OCI-LY1 (cell line): ENCODE data around the gene PTPA.

Source experiments
- H2AFZ ChIP-seq: fragments of 200-600 bp; sonication (generic), shearing (Covaris generic); 2 replicates; pipeline ENCODE4 v1.6.0; 2014; ENCODE audit warnings: antibody characterized with exemption, mild to moderate bottlenecking, low read length
- H3F3A ChIP-seq: fragments of 200-600 bp; sonication (generic), shearing (Covaris generic); 2 replicates; pipeline ENCODE4 v1.6.0; 2014; ENCODE audit warnings: mild to moderate bottlenecking, antibody characterized with exemption, low read length, moderate library complexity; ENCODE audit not compliant: insufficient read depth
- H3K27ac ChIP-seq: fragments of 200-600 bp; sonication (generic); 2 replicates; pipeline ENCODE4 v1.5.1; 2014; ENCODE audit warnings: low read length, mixed run types, mild to moderate bottlenecking, low read depth; ENCODE audit not compliant: poor library complexity, severe bottlenecking
- H3K27me3 ChIP-seq: fragments of 200-600 bp; sonication (generic); 2 replicates; pipeline ENCODE4 v1.6.0; 2014; ENCODE audit warnings: antibody characterized with exemption, mild to moderate bottlenecking, low read length, moderate library complexity; ENCODE audit not compliant: insufficient read depth
- H3K36me3 ChIP-seq: fragments of 200-600 bp; sonication (generic); 2 replicates; pipeline ENCODE4 v1.6.1; 2014; ENCODE audit warnings: mild to moderate bottlenecking, antibody characterized with exemption, low read length, moderate library complexity, mixed read lengths; ENCODE audit not compliant: insufficient read depth
- H3K4me1 ChIP-seq: fragments of 200-600 bp; sonication (generic); 2 replicates; pipeline ENCODE4 v1.5.1; 2014; ENCODE audit warnings: mild to moderate bottlenecking, low read length, moderate library complexity; ENCODE audit not compliant: insufficient read depth, severe bottlenecking
- H3K4me2 ChIP-seq: fragments of 200-600 bp; sonication (generic), shearing (Covaris generic); 2 replicates; pipeline ENCODE4 v1.6.1; 2014; ENCODE audit warnings: low read length
- H3K4me3 ChIP-seq: fragments of 200-600 bp; sonication (generic); 2 replicates; pipeline ENCODE4 v1.5.1; 2014; ENCODE audit warnings: low read length, low read depth, mild to moderate bottlenecking, mixed read lengths; ENCODE audit not compliant: poor library complexity, severe bottlenecking
- H3K79me2 ChIP-seq: fragments of 200-600 bp; shearing (Covaris generic); 2 replicates; pipeline ENCODE4 v1.6.1; 2016; ENCODE audit warnings: mixed run types, low read length, mixed read lengths; ENCODE audit not compliant: insufficient read depth
- H3K9ac ChIP-seq: fragments of 200-600 bp; sonication (generic), shearing (Covaris generic); 2 replicates; pipeline ENCODE4 v1.6.1; 2014; ENCODE audit warnings: mild to moderate bottlenecking, low read length, mixed read lengths
- H3K9me2 ChIP-seq: fragments of 200-600 bp; sonication (generic), shearing (Covaris generic); 2 replicates; pipeline ENCODE4 v1.6.1; 2014; ENCODE audit warnings: low read depth, mild to moderate bottlenecking, low read length, mixed read lengths
- H3K9me3 ChIP-seq: fragments of 200-600 bp; shearing (Covaris generic); 2 replicates; pipeline ENCODE4 v1.6.1; 2014; ENCODE audit warnings: low read length, mixed read lengths
- H4K20me1 ChIP-seq: fragments of 200-600 bp; sonication (generic), shearing (Covaris generic); 2 replicates; pipeline ENCODE4 v1.6.0; 2016; ENCODE audit warnings: mild to moderate bottlenecking, low read length; ENCODE audit not compliant: insufficient read depth
- EZH2 ChIP-seq: fragments of 200-600 bp; sonication (generic), shearing (Covaris generic); IDR thresholded peaks from 2 replicates; pipeline ENCODE4 v1.8.0; 2017; ENCODE audit warnings: borderline replicate concordance, mixed run types, mild to moderate bottlenecking, antibody characterized with exemption, low read length, moderate library complexity, mixed read lengths
- TF ChIP-seq, protein P1 (sequence below): fragments of 200-600 bp; sonication (generic), shearing (Covaris generic); IDR thresholded peaks from 2 replicates; pipeline ENCODE4 v1.5.1; 2017; ENCODE audit warnings: mild to moderate bottlenecking, antibody characterized with exemption, low read length, moderate library complexity, mixed read lengths

PTPA gene

DNA sequence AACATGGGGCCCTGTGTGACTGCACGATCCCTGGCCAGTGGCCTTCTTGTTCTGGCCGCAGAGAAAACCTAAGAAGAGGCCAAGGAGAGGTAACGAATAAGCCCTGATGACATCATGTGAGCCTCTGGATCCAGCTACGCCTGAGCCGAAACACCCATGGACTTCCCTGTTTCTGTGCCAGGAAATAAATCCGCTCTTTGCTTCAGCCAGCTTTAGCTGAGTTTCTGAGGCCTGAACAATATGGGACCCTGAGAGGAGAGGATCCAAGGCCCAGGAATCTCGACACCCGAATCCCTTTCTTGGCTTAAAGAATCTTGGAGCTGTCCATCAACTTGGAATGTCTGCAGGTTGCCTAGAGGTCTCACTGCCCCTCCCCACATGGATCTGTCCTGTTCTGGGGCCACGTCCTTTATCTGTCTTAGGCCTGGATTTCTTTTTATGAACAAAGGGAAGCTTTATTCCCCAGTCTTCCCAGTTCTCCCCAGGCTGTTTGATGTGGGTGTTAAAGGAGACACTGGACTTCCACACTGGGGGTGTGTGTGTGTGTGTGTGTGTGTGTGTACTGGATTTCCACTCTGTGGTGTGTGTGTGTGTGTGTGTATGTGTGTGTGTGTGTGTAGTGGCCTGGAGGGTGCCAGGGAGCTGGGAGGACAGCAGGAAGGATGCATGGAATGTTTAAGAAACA is 53.2 kb downstream of the PTPA start:
- no peak overlapping the region for H3K4me2 ChIP-seq
- H3K9me3 ChIP-seq = no peaks in the 10 kb centered on the region
- H3K9me2 ChIP-seq = no peaks in the 10 kb centered on the region
- no peak overlapping the region for H3K27ac ChIP-seq
- H3K36me3 ChIP-seq = no peaks in the 10 kb centered on the region
- no peaks in the 10 kb centered on the region for H3F3A ChIP-seq
- no peak overlapping the region for H3K9ac ChIP-seq
- peaks cover 5% of the 10 kb centered on the region; the same call in 1 of the 2 replicates for H3K27me3 ChIP-seq
- no peak overlapping the region for H3K4me3 ChIP-seq
- TF ChIP-seq, protein P1, sequence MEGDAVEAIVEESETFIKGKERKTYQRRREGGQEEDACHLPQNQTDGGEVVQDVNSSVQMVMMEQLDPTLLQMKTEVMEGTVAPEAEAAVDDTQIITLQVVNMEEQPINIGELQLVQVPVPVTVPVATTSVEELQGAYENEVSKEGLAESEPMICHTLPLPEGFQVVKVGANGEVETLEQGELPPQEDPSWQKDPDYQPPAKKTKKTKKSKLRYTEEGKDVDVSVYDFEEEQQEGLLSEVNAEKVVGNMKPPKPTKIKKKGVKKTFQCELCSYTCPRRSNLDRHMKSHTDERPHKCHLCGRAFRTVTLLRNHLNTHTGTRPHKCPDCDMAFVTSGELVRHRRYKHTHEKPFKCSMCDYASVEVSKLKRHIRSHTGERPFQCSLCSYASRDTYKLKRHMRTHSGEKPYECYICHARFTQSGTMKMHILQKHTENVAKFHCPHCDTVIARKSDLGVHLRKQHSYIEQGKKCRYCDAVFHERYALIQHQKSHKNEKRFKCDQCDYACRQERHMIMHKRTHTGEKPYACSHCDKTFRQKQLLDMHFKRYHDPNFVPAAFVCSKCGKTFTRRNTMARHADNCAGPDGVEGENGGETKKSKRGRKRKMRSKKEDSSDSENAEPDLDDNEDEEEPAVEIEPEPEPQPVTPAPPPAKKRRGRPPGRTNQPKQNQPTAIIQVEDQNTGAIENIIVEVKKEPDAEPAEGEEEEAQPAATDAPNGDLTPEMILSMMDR = no peak
- TF ChIP-seq EZH2 = no peak
- H3K4me1 ChIP-seq = no peaks in the 10 kb centered on the region
- no peaks in the 10 kb centered on the region for H4K20me1 ChIP-seq
- H2AFZ ChIP-seq = no peak overlapping the region
- H3K79me2 ChIP-seq = no peaks in the 10 kb centered on the region

DNA sequence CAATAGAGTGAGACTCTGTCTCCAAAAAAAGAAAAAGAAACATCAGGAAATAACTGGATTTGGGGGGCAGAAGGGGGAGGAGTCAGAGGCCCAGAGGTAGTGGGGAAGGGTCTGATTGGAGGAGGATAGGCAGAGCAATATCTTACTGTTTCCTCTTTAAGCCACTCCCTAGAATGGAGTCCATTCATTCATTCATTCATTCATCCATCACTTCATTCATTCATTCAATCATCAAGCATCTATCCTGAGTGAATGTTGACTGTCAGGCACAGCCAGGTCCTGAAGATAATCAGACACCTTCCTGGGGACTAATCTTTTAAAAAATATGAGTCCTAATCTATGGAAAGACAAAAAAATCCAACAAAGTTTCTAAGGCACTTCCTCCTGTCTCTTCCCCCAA is 54.0 kb downstream of the PTPA start:
- Histone ChIP-seq H3K36me3 (no peaks in the 10 kb centered on the region), H3K4me1 (no peaks in the 10 kb centered on the region), H3F3A (no peaks in the 10 kb centered on the region), H3K4me2 (no peak overlapping the region), H4K20me1 (no peaks in the 10 kb centered on the region), H3K9me3 (no peaks in the 10 kb centered on the region), H3K79me2 (no peaks in the 10 kb centered on the region), H3K4me3 (no peak overlapping the region), H3K27me3 (peaks cover 5% of the 10 kb centered on the region; the same call in 1 of the 2 replicates), H3K9ac (no peak overlapping the region), H3K27ac (no peak overlapping the region), H3K9me2 (no peaks in the 10 kb centered on the region), H2AFZ (no peak overlapping the region)
- TF ChIP-seq, protein P1 = no peak
- TF ChIP-seq EZH2 = no peak

DNA sequence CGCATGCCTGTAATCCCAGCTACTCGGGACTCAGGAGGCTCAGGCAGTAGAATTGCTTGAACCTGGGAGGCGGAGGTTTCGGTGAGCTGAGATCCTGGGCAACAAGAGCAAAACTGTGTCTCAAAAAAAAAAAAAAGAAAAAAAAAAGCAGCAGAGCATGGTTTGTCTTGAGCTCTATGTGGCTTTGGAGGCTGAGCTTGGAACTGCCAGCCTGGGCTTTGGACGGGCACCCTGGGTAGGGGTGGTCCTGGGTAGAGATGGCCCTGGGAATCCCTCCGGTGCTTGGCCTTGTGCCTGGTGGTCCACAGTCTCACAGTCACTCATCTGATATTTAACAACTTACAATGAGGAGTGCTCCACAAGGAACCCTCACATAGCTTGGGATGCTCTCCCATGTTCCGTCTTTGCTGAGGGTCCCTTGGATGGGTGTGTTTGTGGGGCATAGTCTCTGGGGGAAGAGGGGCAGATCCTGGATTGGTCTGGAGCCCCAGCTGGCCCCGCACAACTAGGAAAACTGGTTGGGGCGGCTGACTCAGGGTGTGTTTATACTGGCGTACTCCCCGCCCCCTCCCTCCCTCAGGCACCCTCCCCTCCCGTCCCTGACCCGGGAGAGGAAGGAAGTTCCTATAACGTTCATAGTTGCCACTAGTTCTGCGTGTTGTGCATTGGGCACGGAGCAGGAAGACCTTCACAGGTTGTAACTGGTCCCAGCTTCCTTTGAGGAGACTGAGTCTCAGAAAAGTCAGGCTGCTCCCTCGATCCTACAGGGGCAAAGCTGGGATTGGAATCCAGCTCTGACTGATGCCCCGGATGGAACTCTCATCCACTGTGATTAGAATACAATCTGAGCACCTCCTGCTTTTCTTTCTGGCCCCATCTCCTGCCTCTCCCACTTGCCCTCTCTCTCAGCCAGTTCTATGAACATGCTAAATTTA is 55.7 kb downstream of the PTPA start:
- H3K9me3 ChIP-seq = no peaks in the 10 kb centered on the region
- no peaks in the 10 kb centered on the region for H4K20me1 ChIP-seq
- no peaks in the 10 kb centered on the region for H3F3A ChIP-seq
- no peak overlapping the region for H2AFZ ChIP-seq
- H3K4me1 ChIP-seq = no peaks in the 10 kb centered on the region
- no peak overlapping the region for H3K4me2 ChIP-seq
- no peaks in the 10 kb centered on the region for H3K36me3 ChIP-seq
- peaks cover 5% of the 10 kb centered on the region; the same call in 1 of the 2 replicates for H3K27me3 ChIP-seq
- H3K4me3 ChIP-seq = no peak overlapping the region
- H3K9me2 ChIP-seq = no peaks in the 10 kb centered on the region
- no peak overlapping the region for H3K9ac ChIP-seq
- TF ChIP-seq, protein P1 = no peak
- no peak for TF ChIP-seq EZH2
- H3K79me2 ChIP-seq = no peaks in the 10 kb centered on the region
- H3K27ac ChIP-seq = no peak overlapping the region
